CD4-positive, alpha-beta memory T cell (primary cell): ENCODE data around the gene SUFU. TPM values are rescaled to one million over a fixed set of nuclear protein-coding genes. Genes with fewer than 3 reads are reported as not detected.

Experiments
- CTCF ChIA-PET: fragments of 350-600 bp; sonication (Branson Sonifier 250); formaldehyde crosslinking; loops from one replicate; lab custom pipeline; 2021; ENCODE audit warnings: inconsistent platforms; ENCODE audit not compliant: partially characterized antibody; lab: Charles Lee
- POLR2A ChIA-PET: fragments of 350-600 bp; sonication (Branson Sonifier 250); formaldehyde crosslinking; loops from one replicate; lab custom pipeline; 2021; ENCODE audit not compliant: partially characterized antibody; lab: Charles Lee
- DNase-seq, 5 donors: peaks; one replicate each; pipeline versions ENCODE4 v3.0.0 to v3.0.0-alpha.2; 2020 to 2022; ENCODE audit warnings: mixed read lengths in 1 of 5
- H3K27ac ChIP-seq: one replicate; pipeline ENCODE4 v1.7.0; 2013; ENCODE audit warnings: low read depth, low read length
- H3K27me3 ChIP-seq: 2 replicates; pipeline ENCODE4 v1.7.0; 2013; ENCODE audit warnings: mild to moderate bottlenecking, low read length, moderate library complexity; ENCODE audit not compliant: insufficient read depth
- H3K36me3 ChIP-seq: 2 replicates; pipeline ENCODE4 v1.7.0; 2013; ENCODE audit warnings: mild to moderate bottlenecking, low read length, moderate library complexity; ENCODE audit not compliant: insufficient read depth
- H3K4me1 ChIP-seq: 2 replicates; pipeline ENCODE4 v1.7.0; 2013; ENCODE audit warnings: mild to moderate bottlenecking, low read length, moderate library complexity; ENCODE audit not compliant: insufficient read depth
- H3K4me3 ChIP-seq, 2 donors: one replicate each; pipeline ENCODE4 v1.7.0; 2013; ENCODE audit warnings: low read length in 2 of 2, mild to moderate bottlenecking in 1 of 2
- H3K9me3 ChIP-seq, 2 donors: one replicate each; pipeline ENCODE4 v1.7.0; 2013; ENCODE audit warnings: low read length in 2 of 2, control low read depth in 1 of 2; ENCODE audit not compliant: control insufficient read depth in 1 of 2
- H3K27ac Mint-ChIP-seq, 7 donors: one replicate each; pipeline ENCODE4 v1.8.0; 2020 to 2021; ENCODE audit warnings: mixed read lengths in 7 of 7, mild to moderate bottlenecking in 6 of 7, inconsistent platforms in 3 of 7, moderate library complexity in 3 of 7
- H3K27me3 Mint-ChIP-seq, 2 donors: one replicate each; pipeline ENCODE4 v1.8.0; 2020 to 2021; ENCODE audit warnings: mixed read lengths in 2 of 2
- H3K36me3 Mint-ChIP-seq, 2 donors: one replicate each; pipeline ENCODE4 v1.8.0; 2020 to 2021; ENCODE audit warnings: mixed read lengths in 2 of 2, inconsistent platforms in 1 of 2, mild to moderate bottlenecking in 1 of 2
- H3K4me1 Mint-ChIP-seq, 4 donors: one replicate each; pipeline ENCODE4 v1.8.0; 2020 to 2021; ENCODE audit warnings: mixed read lengths in 4 of 4, mild to moderate bottlenecking in 1 of 4
- H3K4me3 Mint-ChIP-seq, 8 donors: one replicate each; pipeline ENCODE4 v1.8.0; 2020 to 2021; ENCODE audit warnings: mixed read lengths in 8 of 8, mild to moderate bottlenecking in 7 of 8, moderate library complexity in 6 of 8, inconsistent platforms in 3 of 8
- H3K9me3 Mint-ChIP-seq, 8 donors: one replicate each; pipeline ENCODE4 v1.8.0; 2020 to 2021; ENCODE audit warnings: mixed read lengths in 8 of 8, mild to moderate bottlenecking in 5 of 8, inconsistent platforms in 3 of 8, moderate library complexity in 1 of 8
- intact Hi-C: fragments of 100-400 bp; cut with micrococcal nuclease; formaldehyde crosslinking; loops from one replicate; pipeline ENCODE4 v1.15.1; 2023
- polyA plus RNA-seq, 2 donors: library from polyadenylated mRNA; unstranded; fragments of 300-500 nt; fragmentation: Illumina TruSeq; gene quantifications; one replicate each; pipeline ENCODE4 v1.2.3, GENCODE V29; 2021
- total RNA-seq, 2 experiments: library from RNA; stranded (reverse); gene quantifications; one replicate each; pipeline ENCODE4 v1.2.3, GENCODE V29; 2021

The SUFU gene
- total and polyA plus RNA-seq, 4 experiments from 2014 or later: 2.0 to 22.0 (median 16.5) TPM

- no peaks in the 10 kb centered on the region for H3K9me3 ChIP-seq
- Mint-ChIP-seq H3K9me3 (no peaks in the 10 kb centered on the region), H3K27ac (peak overlapping the region in 4 of 7 donors; percentile 35 to 86 (median 57)), H3K27me3 (no peaks in the 10 kb centered on the region), H3K4me3 (no peak overlapping the region), H3K36me3 (peaks cover 13 to 20% of the 10 kb centered on the region in 2 donors), H3K4me1 (peaks cover 10 to 18% (median 10%) of the 10 kb centered on the region in 4 donors)
- peaks cover 9% of the 10 kb centered on the region for H3K36me3 ChIP-seq
- no peak overlapping the region for H3K4me3 ChIP-seq
- no peak for DNase-seq
- ChIA-PET POLR2A (no interaction called here), CTCF (no interaction called here)
- no peaks in the 10 kb centered on the region for H3K27me3 ChIP-seq
- no peak overlapping the region for H3K27ac ChIP-seq
- intact Hi-C loops: no loop called here
- no peaks in the 10 kb centered on the region for H3K4me1 ChIP-seq
These were observed 52.1 kb downstream of the SUFU start for GRCh38 chr10:102555781-102556328.

- intact Hi-C loops: no loop called here
- H3K36me3 ChIP-seq: peaks cover 3% of the 10 kb centered on the region
- ChIA-PET POLR2A (no interaction called here), CTCF (no interaction called here)
- H3K27me3 ChIP-seq: no peaks in the 10 kb centered on the region
- no peaks in the 10 kb centered on the region for H3K4me1 ChIP-seq
- no peak for DNase-seq
- Mint-ChIP-seq H3K36me3 (peaks cover 6 to 8% of the 10 kb centered on the region in 2 donors), H3K27me3 (no peaks in the 10 kb centered on the region), H3K4me3 (no peak overlapping the region), H3K4me1 (peaks cover 10 to 18% (median 10%) of the 10 kb centered on the region in 4 donors), H3K9me3 (no peaks in the 10 kb centered on the region), H3K27ac (peak overlapping the region in 2 of 7 donors; percentile 57 to 72)
- H3K9me3 ChIP-seq: no peaks in the 10 kb centered on the region
- H3K4me3 ChIP-seq: no peak overlapping the region
- H3K27ac ChIP-seq: no peak overlapping the region
These were observed 53.8 kb downstream of the SUFU start for GRCh38 chr10:102557569-102557968.

DNA sequence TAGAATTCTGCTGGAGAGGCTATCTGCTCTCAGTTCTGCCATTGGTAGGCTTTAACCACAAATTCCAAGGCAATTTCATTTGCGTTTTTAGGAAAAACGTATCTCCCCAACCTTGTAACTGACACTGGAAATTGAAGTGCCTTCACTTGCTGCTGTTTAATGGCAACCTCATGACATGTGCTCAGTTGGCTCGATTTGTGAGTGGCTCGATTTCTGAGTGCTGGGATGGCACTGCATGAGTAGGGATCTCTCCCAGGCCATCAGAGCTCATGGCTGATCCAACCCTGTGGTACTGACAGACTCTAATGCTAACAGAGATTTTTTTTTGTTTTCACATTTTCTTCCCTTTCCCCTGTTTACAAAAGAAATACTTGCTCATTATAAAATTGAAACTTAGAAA, 56.0 kb downstream of the SUFU start:
- Mint-ChIP-seq H3K4me3 (no peak overlapping the region), H3K36me3 (peaks cover 4 to 10% of the 10 kb centered on the region in 2 donors), H3K27ac (no peak overlapping the region), H3K4me1 (peaks cover 10 to 18% (median 10%) of the 10 kb centered on the region in 4 donors), H3K9me3 (no peaks in the 10 kb centered on the region), H3K27me3 (no peaks in the 10 kb centered on the region)
- CTCF ChIA-PET: no interaction called here
- no peak overlapping the region for H3K27ac ChIP-seq
- no peak overlapping the region for H3K4me3 ChIP-seq
- no peaks in the 10 kb centered on the region for H3K9me3 ChIP-seq
- no peaks in the 10 kb centered on the region for H3K4me1 ChIP-seq
- no peaks in the 10 kb centered on the region for H3K36me3 ChIP-seq
- POLR2A ChIA-PET: no interaction called here
- no peak for DNase-seq
- no peaks in the 10 kb centered on the region for H3K27me3 ChIP-seq
- intact Hi-C loops: no loop called here

DNA sequence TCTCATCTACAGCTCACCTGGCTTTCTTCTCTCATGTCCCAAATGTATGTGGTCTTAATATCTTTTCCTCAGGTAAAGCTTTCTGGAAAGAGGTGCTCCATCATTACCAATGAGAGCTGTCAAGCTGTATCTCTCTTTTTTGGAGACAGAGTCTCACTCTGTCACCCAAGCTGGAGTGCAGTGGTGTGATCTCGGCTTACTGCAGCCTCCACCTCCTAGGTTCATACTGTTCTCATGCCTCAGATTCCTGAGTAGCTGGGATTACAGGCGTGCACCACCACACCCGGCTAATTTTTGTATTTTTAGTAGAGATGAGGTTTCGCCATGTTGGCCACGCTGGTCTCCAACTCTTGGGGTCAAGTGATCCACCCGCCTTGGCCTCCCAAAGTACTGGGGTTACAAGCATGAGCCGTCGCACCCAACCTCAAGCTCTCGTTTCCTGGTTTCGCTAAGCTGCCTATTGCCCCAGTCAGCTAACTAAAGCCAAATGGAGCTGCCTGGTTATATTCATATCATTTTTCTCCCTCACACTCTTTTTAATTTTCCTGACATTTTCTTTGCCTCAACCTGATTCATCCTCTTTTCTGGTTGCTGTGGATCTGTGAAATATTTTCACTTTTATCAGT, 60.5 kb downstream of the SUFU start:
- CTCF ChIA-PET: interaction anchor here (1.0 kb wide), 1 partner anchor 395 kb away, joined by 3 read pairs; no protein-coding TSS in a partner anchor
- no peak overlapping the region for H3K4me3 Mint-ChIP-seq
- POLR2A ChIA-PET: no interaction called here
- peaks cover 4 to 10% of the 10 kb centered on the region in 2 donors for H3K36me3 Mint-ChIP-seq
- Histone ChIP-seq H3K27ac (no peak overlapping the region), H3K36me3 (no peaks in the 10 kb centered on the region), H3K4me3 (no peak overlapping the region), H3K27me3 (no peaks in the 10 kb centered on the region), H3K4me1 (no peaks in the 10 kb centered on the region), H3K9me3 (no peaks in the 10 kb centered on the region)
- no peak overlapping the region for H3K27ac Mint-ChIP-seq
- no peaks in the 10 kb centered on the region for H3K27me3 Mint-ChIP-seq
- H3K9me3 Mint-ChIP-seq: no peaks in the 10 kb centered on the region
- intact Hi-C loops: no loop called here
- DNase-seq: no peak
- peaks cover 0 to 5% (median 4%) of the 10 kb centered on the region in 4 donors for H3K4me1 Mint-ChIP-seq

GRCh38 chr10:102565793-102566192, 62.0 kb downstream of the SUFU start:
- peaks cover 3 to 8% (median 6%) of the 10 kb centered on the region in 4 donors for H3K4me1 Mint-ChIP-seq
- no peaks in the 10 kb centered on the region for H3K27me3 ChIP-seq
- no peak for DNase-seq
- H3K4me3 Mint-ChIP-seq: no peak overlapping the region
- intact Hi-C loops: no loop called here
- no peaks in the 10 kb centered on the region for H3K9me3 Mint-ChIP-seq
- H3K36me3 Mint-ChIP-seq: peaks cover 0 to 10% of the 10 kb centered on the region in 2 donors
- ChIA-PET CTCF (no interaction called here), POLR2A (no interaction called here)
- no peaks in the 10 kb centered on the region for H3K27me3 Mint-ChIP-seq
- no peak overlapping the region for H3K27ac ChIP-seq
- H3K4me3 ChIP-seq: no peak overlapping the region
- no peaks in the 10 kb centered on the region for H3K36me3 ChIP-seq
- H3K9me3 ChIP-seq: no peaks in the 10 kb centered on the region
- H3K27ac Mint-ChIP-seq: no peak overlapping the region
- H3K4me1 ChIP-seq: no peaks in the 10 kb centered on the region

DNA sequence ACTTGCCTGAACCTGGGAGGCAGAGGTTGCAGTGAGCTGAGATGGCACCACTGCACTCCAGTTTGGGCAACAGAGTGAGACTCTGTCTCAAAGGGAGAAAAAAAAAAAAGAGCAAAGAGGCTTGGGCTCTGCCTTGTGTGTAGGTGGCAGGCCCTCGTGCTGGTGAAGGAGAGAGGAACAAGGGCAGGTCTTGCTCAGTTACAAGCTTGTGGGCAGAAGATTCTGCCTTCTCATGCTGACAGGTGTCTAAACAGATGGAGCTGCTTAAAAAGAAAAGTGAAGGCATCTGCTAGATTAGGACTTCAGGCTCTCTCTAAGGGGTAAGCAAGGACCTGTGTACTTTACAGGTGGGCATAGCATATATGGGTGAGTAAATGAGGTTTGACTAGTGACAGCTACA, 75.0 kb downstream of the SUFU start:
- H3K27me3 ChIP-seq: no peaks in the 10 kb centered on the region
- Mint-ChIP-seq H3K9me3 (no peaks in the 10 kb centered on the region), H3K4me1 (peaks cover 9 to 25% (median 14%) of the 10 kb centered on the region in 4 donors), H3K4me3 (no peak overlapping the region), H3K27ac (peak overlapping the region; percentile 38 to 88 (median 74)), H3K27me3 (no peaks in the 10 kb centered on the region), H3K36me3 (no peaks in the 10 kb centered on the region)
- H3K9me3 ChIP-seq: no peaks in the 10 kb centered on the region
- CTCF ChIA-PET: interaction anchor here (1.2 to 1.5 kb wide), 4 partner anchors 70 to 349 kb away, joined by 3 to 5 read pairs (median 4); partner anchors contain the start of gene ACTR1A
- no peak overlapping the region for H3K27ac ChIP-seq
- no peaks in the 10 kb centered on the region for H3K36me3 ChIP-seq
- intact Hi-C loops: no loop called here
- no peak overlapping the region for H3K4me3 ChIP-seq
- POLR2A ChIA-PET: interaction anchor here (1.8 to 1.9 kb wide), 2 partner anchors 74 to 76 kb away, joined by 5 read pairs; partner anchors contain the start of gene ACTR1A
- DNase-seq: no peak
- peaks cover 10% of the 10 kb centered on the region for H3K4me1 ChIP-seq

DNA sequence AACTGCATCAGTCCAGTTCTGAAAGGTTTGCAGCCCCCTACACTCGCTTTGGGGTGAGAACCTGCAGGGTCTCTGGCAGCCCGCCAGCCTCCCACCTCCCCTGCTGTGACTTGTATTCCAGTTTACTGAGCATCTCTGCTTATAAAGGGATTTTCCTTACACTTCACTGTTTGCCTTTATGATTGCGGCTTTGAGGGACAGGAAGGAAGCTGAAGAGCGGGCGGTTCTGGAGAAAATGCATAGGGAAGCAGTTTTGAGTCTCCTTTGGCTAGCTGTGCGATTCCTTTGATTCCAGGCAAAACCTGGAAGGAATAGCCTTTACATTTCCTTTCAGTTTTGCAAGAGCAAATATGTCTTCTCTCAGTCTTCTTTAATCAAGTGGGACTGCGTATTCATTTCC, 75.6 kb downstream of the SUFU start:
- Histone ChIP-seq H3K4me1 (peaks cover 10% of the 10 kb centered on the region), H3K4me3 (no peak overlapping the region), H3K9me3 (no peaks in the 10 kb centered on the region), H3K36me3 (no peaks in the 10 kb centered on the region), H3K27me3 (no peaks in the 10 kb centered on the region), H3K27ac (no peak overlapping the region)
- intact Hi-C loops: no loop called here
- ChIA-PET CTCF (interaction anchor here (1.2 to 1.5 kb wide), 5 partner anchors 70 to 349 kb away, joined by 3 to 5 read pairs (median 4); partner anchors contain the start of gene ACTR1A), POLR2A (interaction anchor here (1.8 to 1.9 kb wide), 2 partner anchors 74 to 77 kb away, joined by 5 read pairs; partner anchors contain the start of gene ACTR1A)
- H3K27me3 Mint-ChIP-seq: no peaks in the 10 kb centered on the region
- no peak for DNase-seq
- H3K27ac Mint-ChIP-seq: peak overlapping the region in 6 of 7 donors; percentile 26 to 88 (median 52)
- no peak overlapping the region for H3K4me3 Mint-ChIP-seq
- H3K4me1 Mint-ChIP-seq: peaks cover 9 to 25% (median 17%) of the 10 kb centered on the region in 4 donors
- no peaks in the 10 kb centered on the region for H3K36me3 Mint-ChIP-seq
- H3K9me3 Mint-ChIP-seq: no peaks in the 10 kb centered on the region
